Fibroblast of lung (primary cell): ENCODE measurements around the gene TH. TPM values are rescaled to one million over a fixed set of nuclear protein-coding genes. Genes with fewer than 3 reads are reported as not detected.

Source experiments
- DNase-seq, 2 donors: peaks; one replicate each; pipeline versions ENCODE4 v3.0.0 to v3.0.0-alpha.2; 2010; ENCODE audit warnings: low read depth in 2 of 2
- H2AFZ ChIP-seq: 2 replicates; pipeline ENCODE4 v1.5.1; 2012; ENCODE audit warnings: low read length, control low read depth, inconsistent platforms
- H3K27ac ChIP-seq: 2 replicates; pipeline ENCODE4 v1.5.1; 2011; ENCODE audit warnings: low read length, control low read depth; ENCODE audit not compliant: insufficient read depth
- H3K27me3 ChIP-seq: 2 replicates; pipeline ENCODE4 v1.5.1; 2011; ENCODE audit warnings: mild to moderate bottlenecking, low read length; ENCODE audit not compliant: control insufficient read depth, insufficient read depth
- H3K36me3 ChIP-seq: 2 replicates; pipeline ENCODE4 v1.5.1; 2011; ENCODE audit warnings: low read length; ENCODE audit not compliant: control insufficient read depth, insufficient read depth
- H3K4me1 ChIP-seq: 2 replicates; pipeline ENCODE4 v1.5.1; 2011; ENCODE audit warnings: low read length; ENCODE audit not compliant: control insufficient read depth, insufficient read depth; ENCODE audit errors: extremely low read depth
- H3K4me2 ChIP-seq: 2 replicates; pipeline ENCODE4 v1.5.1; 2011; ENCODE audit warnings: low read length, control low read depth; ENCODE audit not compliant: insufficient read depth; ENCODE audit errors: extremely low read depth
- H3K4me3 ChIP-seq, 4 experiments: fragments of 200-600 bp in 1 of 4; sonication (generic) in 1 of 4; replicated peaks in 1 of 4; 2 replicates each; pipeline ENCODE4 v1.5.1; 2011 to 2016; ENCODE audit warnings: low read length in 4 of 4, low read depth in 3 of 4, mild to moderate bottlenecking in 3 of 4, control low read depth in 2 of 4, inconsistent platforms in 1 of 4, mixed read lengths in 1 of 4; ENCODE audit not compliant: insufficient read depth in 1 of 4; ENCODE audit errors: control extremely low read depth in 1 of 4
- H3K79me2 ChIP-seq: 2 replicates; pipeline ENCODE4 v1.5.1; 2012; ENCODE audit warnings: mild to moderate bottlenecking, low read length, inconsistent platforms; ENCODE audit not compliant: control insufficient read depth, insufficient read depth
- H3K9ac ChIP-seq: 2 replicates; pipeline ENCODE4 v1.5.1; 2011; ENCODE audit warnings: mild to moderate bottlenecking, low read length, control low read depth; ENCODE audit not compliant: insufficient read depth
- H3K9me3 ChIP-seq: 2 replicates; pipeline ENCODE4 v1.5.1; 2012; ENCODE audit warnings: low read depth, low read length; ENCODE audit not compliant: control insufficient read depth, insufficient read depth
- H4K20me1 ChIP-seq: 2 replicates; pipeline ENCODE4 v1.5.1; 2011; ENCODE audit warnings: low read length; ENCODE audit not compliant: control insufficient read depth, insufficient read depth; ENCODE audit errors: extremely low read depth
- CTCF ChIP-seq, 2 donors: IDR thresholded peaks in 1 of 2; conservative IDR thresholded peaks in 1 of 2; 1 replicate in 1 of 2; 2 replicates in 1 of 2; pipeline ENCODE4 v1.5.1; 2011 to 2012; ENCODE audit warnings: low read length in 2 of 2, control low read depth in 1 of 2, inconsistent platforms in 1 of 2, low read depth in 1 of 2, mild to moderate bottlenecking in 1 of 2
- EZH2 ChIP-seq: IDR thresholded peaks from 2 replicates; pipeline ENCODE4 v1.5.1; 2012; ENCODE audit warnings: low read length, control low read depth, mild to moderate bottlenecking; ENCODE audit errors: missing control alignments
- polyA plus RNA-seq, 2 donors: library from polyadenylated mRNA; depleted of rRNA in 1 of 2; stranded (reverse) in 1 of 2; unstranded in 1 of 2; fragments of >200 nt; gene quantifications; 2 replicates each; pipeline ENCODE4 v1.2.1, GENCODE V29; 2011 to 2012; ENCODE audit warnings: missing spikeins in 1 of 2
- total RNA-seq: library from RNA; depleted of rRNA; stranded (reverse); fragments of >200 nt; gene quantifications from 2 replicates; pipeline ENCODE4 v1.2.1, GENCODE V29; 2014

The TH gene
- total and polyA plus RNA-seq, 2 donors (not counting 1 experiment from before 2014, with no cell fraction given) = 0.17 TPM; not detected in 1

GRCh38 chr11:2187280-2187707 lies 15.7 kb upstream of the TH start:
- Histone ChIP-seq H3K79me2 (no peaks in the 10 kb centered on the region), H3K4me2 (no peak overlapping the region), H3K9ac (no peak overlapping the region), H3K9me3 (no peaks in the 10 kb centered on the region), H2AFZ (no peak overlapping the region), H3K27me3 (no peaks in the 10 kb centered on the region), H3K4me3 (no peak overlapping the region), H4K20me1 (no peaks in the 10 kb centered on the region), H3K4me1 (no peaks in the 10 kb centered on the region), H3K36me3 (no peaks in the 10 kb centered on the region), H3K27ac (no peak overlapping the region)
- no peak for TF ChIP-seq CTCF (conservative IDR thresholded peaks at IDR 0.05 in 1 of 2, IDR thresholded peaks at IDR 0.05 in 1 of 2; ENCODE audit: low read depth in 1 of 2, low read length in 2 of 2)
- TF ChIP-seq EZH2 = no peak
- peak in 1 of 2 donors; percentile 14 for DNase-seq

GRCh38 chr11:2186669-2187279 lies 15.2 kb upstream of the TH start:
- TF ChIP-seq EZH2 (no peak), CTCF (conservative IDR thresholded peaks at IDR 0.05 in 1 of 2, IDR thresholded peaks at IDR 0.05 in 1 of 2; ENCODE audit: low read depth in 1 of 2, low read length in 2 of 2) (peak in 1 of 2 donors; percentile 45)
- DNase-seq = peak in 1 of 2 donors; percentile 11

GRCh38 chr11:2185324-2186085 lies 13.9 kb upstream of the TH start:
- Histone ChIP-seq H3K27me3 (no peaks in the 10 kb centered on the region), H3K36me3 (no peaks in the 10 kb centered on the region), H4K20me1 (no peaks in the 10 kb centered on the region), H3K4me2 (no peak overlapping the region), H2AFZ (no peak overlapping the region), H3K79me2 (no peaks in the 10 kb centered on the region), H3K4me3 (no peak overlapping the region), H3K4me1 (no peaks in the 10 kb centered on the region), H3K9ac (no peak overlapping the region), H3K27ac (no peak overlapping the region), H3K9me3 (no peaks in the 10 kb centered on the region)
- DNase-seq = peak; percentile 18 to 50
- TF ChIP-seq EZH2 = no peak

More at GRCh38 chr11:2186669-2187279, 15.2 kb upstream of the TH start:
- H3K4me2 ChIP-seq = no peak overlapping the region
- H3K4me3 ChIP-seq = no peak overlapping the region
- no peaks in the 10 kb centered on the region for H4K20me1 ChIP-seq
- H3K9ac ChIP-seq = no peak overlapping the region
- H3K27ac ChIP-seq = no peak overlapping the region
- no peaks in the 10 kb centered on the region for H3K36me3 ChIP-seq
- no peak overlapping the region for H2AFZ ChIP-seq
- H3K4me1 ChIP-seq = no peaks in the 10 kb centered on the region
- H3K9me3 ChIP-seq = no peaks in the 10 kb centered on the region
- H3K27me3 ChIP-seq = no peaks in the 10 kb centered on the region
- no peaks in the 10 kb centered on the region for H3K79me2 ChIP-seq
